ENCODE data around the gene ITGB8.

DNA sequence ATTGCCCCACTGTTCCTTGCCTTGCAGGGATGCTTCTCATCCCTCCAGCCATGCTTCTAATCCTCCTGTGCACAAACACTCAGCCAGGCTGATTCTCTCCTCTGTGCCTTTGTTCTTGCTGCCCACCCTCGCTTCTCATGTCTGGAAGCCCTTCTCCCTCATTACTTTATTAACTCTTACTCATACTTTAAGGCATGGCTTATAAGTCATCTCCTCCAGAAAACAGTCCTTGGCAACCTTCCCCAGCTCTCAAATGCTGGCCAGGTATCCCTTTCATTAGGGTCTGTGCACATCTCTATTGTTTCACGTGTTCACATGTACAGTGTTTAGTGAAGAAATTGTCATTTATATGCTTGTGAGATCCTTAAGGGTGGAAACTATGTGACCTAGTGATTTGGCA is 62.9 kb downstream of the ITGB8 start:
- TF ChIP-seq POLR2A (IDR thresholded peaks at IDR 0.05; ENCODE audit: low read depth, low read length) (no peak), MAFK (IDR thresholded peaks at IDR 0.05; ENCODE audit: low read depth, low read length) (no peak), RAD21 (IDR thresholded peaks at IDR 0.05; ENCODE audit: low read length) (no peak), CEBPB (IDR thresholded peaks at IDR 0.05; ENCODE audit: low read depth, low read length) (no peak), MAZ (IDR thresholded peaks at IDR 0.05; ENCODE audit: borderline replicate concordance, low read depth, low read length) (no peak)
- TF ChIP-seq, protein P1, sequence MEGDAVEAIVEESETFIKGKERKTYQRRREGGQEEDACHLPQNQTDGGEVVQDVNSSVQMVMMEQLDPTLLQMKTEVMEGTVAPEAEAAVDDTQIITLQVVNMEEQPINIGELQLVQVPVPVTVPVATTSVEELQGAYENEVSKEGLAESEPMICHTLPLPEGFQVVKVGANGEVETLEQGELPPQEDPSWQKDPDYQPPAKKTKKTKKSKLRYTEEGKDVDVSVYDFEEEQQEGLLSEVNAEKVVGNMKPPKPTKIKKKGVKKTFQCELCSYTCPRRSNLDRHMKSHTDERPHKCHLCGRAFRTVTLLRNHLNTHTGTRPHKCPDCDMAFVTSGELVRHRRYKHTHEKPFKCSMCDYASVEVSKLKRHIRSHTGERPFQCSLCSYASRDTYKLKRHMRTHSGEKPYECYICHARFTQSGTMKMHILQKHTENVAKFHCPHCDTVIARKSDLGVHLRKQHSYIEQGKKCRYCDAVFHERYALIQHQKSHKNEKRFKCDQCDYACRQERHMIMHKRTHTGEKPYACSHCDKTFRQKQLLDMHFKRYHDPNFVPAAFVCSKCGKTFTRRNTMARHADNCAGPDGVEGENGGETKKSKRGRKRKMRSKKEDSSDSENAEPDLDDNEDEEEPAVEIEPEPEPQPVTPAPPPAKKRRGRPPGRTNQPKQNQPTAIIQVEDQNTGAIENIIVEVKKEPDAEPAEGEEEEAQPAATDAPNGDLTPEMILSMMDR (conservative IDR thresholded peaks at IDR 0.05; ENCODE audit: low read depth, low read length): no peak

All from IMR-90 (cell line).